GM12872 (cell line): Measurements from ENCODE around the gene PRORP.

Experiments used
- TF ChIP-seq, protein P1 (sequence below): IDR thresholded peaks from 3 replicates; pipeline ENCODE4 v1.5.1; 2011; ENCODE audit warnings: low read depth, mild to moderate bottlenecking, low read length, moderate library complexity; ENCODE audit not compliant: insufficient read depth

Gene PRORP

DNA sequence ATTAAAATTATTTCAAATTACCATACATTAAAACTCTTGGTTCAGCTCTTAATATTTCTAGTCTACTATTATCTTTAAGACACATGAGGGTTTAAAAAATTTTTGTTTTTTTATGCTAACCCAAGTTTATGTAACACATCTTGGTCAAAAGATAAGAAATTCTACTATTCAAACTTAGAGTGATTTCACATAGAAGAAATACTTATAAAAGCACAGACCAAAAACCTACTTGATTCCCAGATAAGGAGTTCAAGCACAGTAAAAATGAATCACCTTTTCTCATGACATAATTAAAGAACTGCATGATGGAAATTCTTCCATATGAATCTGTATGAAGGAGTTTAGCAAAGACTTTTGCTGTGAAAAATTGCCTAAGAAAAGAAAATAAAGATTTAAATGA, 14.5 kb upstream of the PRORP start:
- TF ChIP-seq, protein P1, sequence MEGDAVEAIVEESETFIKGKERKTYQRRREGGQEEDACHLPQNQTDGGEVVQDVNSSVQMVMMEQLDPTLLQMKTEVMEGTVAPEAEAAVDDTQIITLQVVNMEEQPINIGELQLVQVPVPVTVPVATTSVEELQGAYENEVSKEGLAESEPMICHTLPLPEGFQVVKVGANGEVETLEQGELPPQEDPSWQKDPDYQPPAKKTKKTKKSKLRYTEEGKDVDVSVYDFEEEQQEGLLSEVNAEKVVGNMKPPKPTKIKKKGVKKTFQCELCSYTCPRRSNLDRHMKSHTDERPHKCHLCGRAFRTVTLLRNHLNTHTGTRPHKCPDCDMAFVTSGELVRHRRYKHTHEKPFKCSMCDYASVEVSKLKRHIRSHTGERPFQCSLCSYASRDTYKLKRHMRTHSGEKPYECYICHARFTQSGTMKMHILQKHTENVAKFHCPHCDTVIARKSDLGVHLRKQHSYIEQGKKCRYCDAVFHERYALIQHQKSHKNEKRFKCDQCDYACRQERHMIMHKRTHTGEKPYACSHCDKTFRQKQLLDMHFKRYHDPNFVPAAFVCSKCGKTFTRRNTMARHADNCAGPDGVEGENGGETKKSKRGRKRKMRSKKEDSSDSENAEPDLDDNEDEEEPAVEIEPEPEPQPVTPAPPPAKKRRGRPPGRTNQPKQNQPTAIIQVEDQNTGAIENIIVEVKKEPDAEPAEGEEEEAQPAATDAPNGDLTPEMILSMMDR: no peak

DNA sequence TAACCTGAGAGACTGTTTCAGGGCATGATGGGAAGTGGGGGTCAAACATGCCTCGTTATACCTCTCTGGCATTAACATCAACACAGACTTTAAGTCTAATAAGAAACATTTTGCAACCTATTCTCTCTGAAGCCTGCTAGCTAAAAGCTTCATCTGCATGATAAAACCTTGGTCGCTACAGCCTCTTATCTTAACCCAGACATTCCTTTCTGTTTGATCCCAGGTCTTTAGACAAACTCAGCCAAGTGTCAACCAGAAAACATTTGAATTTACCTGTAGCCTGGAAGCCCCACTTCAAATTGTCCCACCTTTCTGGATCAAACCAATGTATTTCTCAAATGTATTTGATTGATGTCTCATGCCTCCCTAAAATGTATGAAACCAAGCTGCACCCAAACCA, 9.7 kb upstream of the PRORP start:
- TF ChIP-seq, protein P1: no peak

DNA sequence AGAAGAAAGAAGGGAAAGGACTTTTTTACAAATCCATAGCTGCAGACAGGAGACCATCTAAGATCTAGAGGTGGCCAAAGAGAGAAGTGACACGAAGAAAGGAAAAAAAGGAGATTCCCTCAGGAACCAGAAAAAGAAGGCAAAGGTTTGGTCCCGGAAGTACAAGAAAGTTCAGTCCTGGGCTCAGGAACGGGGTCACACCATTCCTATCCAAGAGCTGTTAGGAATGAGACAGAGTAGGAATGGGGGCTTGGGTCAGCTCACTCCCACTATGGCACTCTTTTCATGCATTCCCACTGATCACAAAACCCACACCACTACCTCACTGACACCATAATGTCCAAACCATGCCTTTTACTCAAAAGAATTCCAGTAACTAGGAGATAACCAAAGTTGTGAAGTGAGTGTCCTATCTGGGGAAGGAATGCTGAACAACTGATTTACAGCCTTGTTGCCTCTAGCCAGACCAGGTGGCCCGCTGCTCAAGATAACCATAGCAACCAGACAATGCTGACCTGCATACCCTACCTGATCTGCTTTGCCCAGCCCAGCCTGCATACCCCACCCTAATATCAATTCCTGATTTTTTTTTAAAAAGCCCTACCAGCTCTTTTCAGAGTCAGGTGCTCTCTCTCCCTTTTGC, 8.9 kb upstream of the PRORP start:
- TF ChIP-seq, protein P1: no peak

DNA sequence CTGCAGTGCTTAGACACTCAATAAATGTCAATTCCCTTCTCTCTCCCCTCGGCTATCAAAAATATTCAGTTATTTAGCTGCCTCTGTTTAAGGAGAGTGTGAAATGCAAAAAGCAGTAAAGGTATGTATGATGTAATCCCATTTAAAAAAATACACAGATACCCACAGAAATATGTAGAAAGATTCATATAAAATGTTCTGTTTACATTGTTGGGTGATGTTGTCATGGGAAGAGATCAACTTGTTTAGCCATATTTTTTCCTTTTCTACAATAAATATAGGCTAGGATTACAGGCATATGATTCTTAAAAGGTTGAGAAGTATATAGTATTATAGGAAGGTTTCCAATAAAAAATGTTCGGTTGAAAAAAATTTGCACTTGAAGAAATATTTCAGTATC, 8.3 kb upstream of the PRORP start:
- TF ChIP-seq, protein P1: no peak

DNA sequence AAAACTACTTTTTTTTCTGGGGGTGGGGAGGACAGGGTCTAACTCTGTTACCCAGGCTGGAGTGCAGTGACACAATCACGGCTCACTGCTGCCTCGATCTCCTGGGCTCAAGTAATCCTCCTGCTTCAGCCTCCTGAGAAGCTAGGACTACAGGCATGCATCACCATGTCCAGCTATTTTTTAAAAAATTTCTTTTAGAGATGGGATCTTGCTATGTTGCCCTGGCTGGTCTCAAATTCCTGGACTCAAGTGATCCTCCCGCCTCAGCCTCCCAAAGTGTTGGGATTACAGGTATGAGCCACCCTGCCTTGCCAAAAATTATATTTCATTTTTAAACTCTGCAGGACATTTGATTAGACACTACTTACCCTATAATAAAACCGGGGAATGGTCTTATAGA, 6.1 kb upstream of the PRORP start:
- TF ChIP-seq, protein P1: no peak

DNA sequence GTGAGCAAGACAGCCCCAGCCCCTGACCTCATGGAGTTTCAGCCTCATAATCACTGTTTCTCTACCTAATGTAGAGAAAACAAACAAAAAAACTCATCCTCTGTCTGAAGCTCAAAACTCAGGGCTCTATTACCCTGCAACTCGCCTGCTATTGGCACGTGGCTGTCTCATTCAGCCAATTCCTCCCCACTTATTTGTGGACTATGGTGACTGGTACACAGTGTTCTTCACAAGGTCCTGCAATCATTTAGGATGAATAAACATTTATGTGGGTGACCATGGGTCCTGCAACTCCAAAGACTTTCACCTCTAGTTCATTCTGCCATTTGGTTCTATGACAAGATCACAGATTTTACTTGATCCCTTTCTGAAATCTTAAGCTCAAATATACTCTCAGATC, 5.2 kb upstream of the PRORP start:
- TF ChIP-seq, protein P1: no peak

DNA sequence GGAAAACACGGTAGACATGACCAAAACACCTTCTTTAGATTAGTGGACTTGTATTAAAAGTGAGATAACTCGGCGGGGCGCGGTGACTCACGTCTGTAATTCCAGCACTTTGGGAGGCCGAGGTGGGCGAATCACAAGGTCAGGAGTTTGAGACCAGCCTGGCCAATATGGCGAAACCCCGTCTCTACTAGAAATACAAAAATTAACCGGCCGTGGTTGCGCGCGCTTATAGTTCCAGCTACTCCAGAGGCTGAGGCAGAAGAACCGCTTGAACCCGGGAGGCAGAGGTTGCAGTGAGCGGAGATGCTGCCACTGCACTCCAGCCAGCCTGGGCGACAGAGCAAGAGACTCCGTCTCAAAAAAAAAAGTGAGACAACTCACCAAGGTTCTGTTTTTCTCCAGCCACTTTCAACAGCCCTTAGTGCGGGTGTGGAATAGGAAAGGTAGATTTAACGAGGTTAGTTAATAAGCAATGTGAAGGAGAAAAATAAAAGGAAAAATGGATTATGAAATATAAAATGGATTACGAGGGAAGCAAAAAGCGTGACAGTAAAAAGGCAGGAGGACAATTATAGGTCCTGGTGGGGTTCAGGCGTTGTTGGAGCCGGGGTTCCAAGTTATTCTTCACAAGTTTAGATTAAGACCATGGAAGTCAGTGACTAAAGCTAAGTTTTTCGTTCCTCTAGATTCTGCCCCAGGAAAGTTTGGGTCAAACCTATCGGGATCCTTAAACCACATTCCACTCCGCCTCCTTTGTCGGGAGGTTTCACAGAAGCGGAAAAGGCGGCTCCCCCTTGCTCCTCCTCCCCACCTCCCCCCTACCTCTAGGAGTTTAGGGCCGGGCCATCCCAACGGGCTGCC, 1.1 kb upstream of the PRORP start:
- TF ChIP-seq, protein P1: no peak
